H1 (cell line): Measurements from ENCODE around the gene WFDC10A. TPM values are rescaled to one million over a fixed set of nuclear protein-coding genes. Genes with fewer than 3 reads are reported as not detected.

Experiments used
- CTCF ChIA-PET: fragments of 300-600 bp; sonication (Branson Sonifier 250); formaldehyde crosslinking; loops from one replicate; lab custom pipeline; 2021; ENCODE audit not compliant: partially characterized antibody; lab: Charles Lee
- POLR2A ChIA-PET: fragments of 300-600 bp; sonication (Branson Sonifier 250); formaldehyde crosslinking; loops from one replicate; lab custom pipeline; 2021; ENCODE audit warnings: inconsistent platforms; ENCODE audit not compliant: partially characterized antibody; lab: Charles Lee
- DNase-seq, 2 experiments: peaks; one replicate each; pipeline versions ENCODE4 v3.0.0 to v3.0.0-alpha.2; 2010 to 2022; ENCODE audit warnings: low spot score in 2 of 2, low read depth in 1 of 2, mixed read lengths in 1 of 2
- FAIRE-seq: peaks from 2 replicates; lab custom pipeline; 2011; peaks lifted over from hg19 to GRCh38; lab: Jason Lieb, UNC
- H2AFZ ChIP-seq: 2 replicates; pipeline ENCODE4 v1.8.1; 2012; ENCODE audit warnings: low read length, inconsistent platforms
- H2AK5ac ChIP-seq: 2 replicates; pipeline ENCODE4 v1.6.1; 2013; ENCODE audit warnings: low read depth, low read length
- H2BK120ac ChIP-seq: replicated peaks from 2 replicates; pipeline ENCODE3; 2013; ENCODE audit warnings: low read depth, low read length, inconsistent platforms
- H2BK12ac ChIP-seq: 2 replicates; pipeline ENCODE4 v1.6.1; 2013; ENCODE audit warnings: low read depth, low read length
- H2BK15ac ChIP-seq: 2 replicates; pipeline ENCODE4 v1.6.1; 2013; ENCODE audit warnings: low read length
- H2BK20ac ChIP-seq: 2 replicates; pipeline ENCODE4 v1.6.1; 2013; ENCODE audit warnings: low read length
- H2BK5ac ChIP-seq: 2 replicates; pipeline ENCODE4 v1.6.1; 2013; ENCODE audit warnings: low read depth, low read length
- H3K14ac ChIP-seq: 2 replicates; pipeline ENCODE4 v1.6.1; 2013; ENCODE audit warnings: inconsistent platforms; ENCODE audit not compliant: insufficient read length
- H3K18ac ChIP-seq: 2 replicates; pipeline ENCODE4 v1.6.1; 2013; ENCODE audit warnings: low read length; ENCODE audit errors: extremely low read depth
- H3K23ac ChIP-seq: 2 replicates; pipeline ENCODE4 v1.6.1; 2013; ENCODE audit warnings: inconsistent platforms; ENCODE audit not compliant: insufficient read length
- H3K23me2 ChIP-seq: 2 replicates; pipeline ENCODE4 v1.6.1; 2013; ENCODE audit warnings: low read depth, low read length
- H3K27ac ChIP-seq: 2 replicates; pipeline ENCODE4 v1.6.1; 2011; ENCODE audit warnings: low read depth, low read length, inconsistent platforms
- H3K27me3 ChIP-seq, 4 experiments: replicated peaks in 1 of 4; 1 replicate in 1 of 4; 2 replicates in 3 of 4; pipeline versions ENCODE4 v1.6.1 to v1.8.1; 2011 to 2013; ENCODE audit warnings: low read length in 3 of 4, mild to moderate bottlenecking in 3 of 4, inconsistent platforms in 2 of 4, mixed read lengths in 2 of 4, moderate library complexity in 1 of 4; ENCODE audit not compliant: control insufficient read depth in 3 of 4, insufficient read depth in 3 of 4; ENCODE audit errors: extremely low read depth in 1 of 4
- H3K36me3 ChIP-seq, 4 experiments: 2 replicates each; pipeline versions ENCODE4 v1.6.1 to v1.8.1; 2011 to 2013; ENCODE audit warnings: mild to moderate bottlenecking in 4 of 4, low read length in 3 of 4, moderate library complexity in 2 of 4, control low read depth in 1 of 4, inconsistent platforms in 1 of 4; ENCODE audit not compliant: insufficient read depth in 4 of 4, control insufficient read depth in 2 of 4
- H3K4ac ChIP-seq: replicated peaks from 2 replicates; pipeline ENCODE3; 2013; ENCODE audit warnings: low read length, low read depth, mixed read lengths, inconsistent platforms; ENCODE audit not compliant: insufficient read length
- H3K4me1 ChIP-seq, 4 experiments: replicated peaks in 1 of 4; 1 replicate in 1 of 4; 2 replicates in 3 of 4; pipeline versions ENCODE4 v1.6.1 to v1.8.1; 2011 to 2013; ENCODE audit warnings: low read length in 3 of 4, inconsistent platforms in 2 of 4, mixed read lengths in 1 of 4; ENCODE audit not compliant: insufficient read depth in 4 of 4, control insufficient read depth in 3 of 4
- H3K4me2 ChIP-seq, 2 experiments: 2 replicates each; pipeline versions ENCODE4 v1.6.1 to v1.8.1; 2011 to 2013; ENCODE audit warnings: low read depth in 2 of 2, low read length in 2 of 2, control low read depth in 1 of 2, inconsistent platforms in 1 of 2, mild to moderate bottlenecking in 1 of 2; ENCODE audit not compliant: insufficient read depth in 1 of 2
- H3K4me3 ChIP-seq, 4 experiments: fragments of 200-600, 300-600 bp in 1 of 4; sonication (generic), shearing (Covaris generic), sonication (Bioruptor Twin) in 1 of 4; 2 replicates each; pipeline versions ENCODE4 v1.5.1 to v1.8.1; 2011 to 2016; ENCODE audit warnings: low read length in 4 of 4, low read depth in 3 of 4, control low read depth in 2 of 4, inconsistent platforms in 2 of 4, mild to moderate bottlenecking in 2 of 4, mixed read lengths in 1 of 4, moderate library complexity in 1 of 4; ENCODE audit not compliant: insufficient read depth in 2 of 4; ENCODE audit errors: extremely low read depth in 1 of 4
- H3K56ac ChIP-seq: replicated peaks from 2 replicates; pipeline ENCODE3; 2013; ENCODE audit warnings: low read depth, mild to moderate bottlenecking, mixed read lengths, low read length, inconsistent platforms; ENCODE audit not compliant: insufficient read length
- H3K79me1 ChIP-seq: 2 replicates; pipeline ENCODE4 v1.6.1; 2013; ENCODE audit warnings: low read depth, low read length, control low read depth
- H3K79me2 ChIP-seq, 2 experiments: 2 replicates each; pipeline versions ENCODE4 v1.6.1 to v1.8.1; 2012 to 2013; ENCODE audit warnings: low read length in 2 of 2, mild to moderate bottlenecking in 2 of 2, inconsistent platforms in 1 of 2; ENCODE audit not compliant: insufficient read depth in 2 of 2, control insufficient read depth in 1 of 2
- H3K9ac ChIP-seq, 4 experiments: replicated peaks in 1 of 4; 1 replicate in 1 of 4; 2 replicates in 3 of 4; pipeline versions ENCODE4 v1.6.1 to v1.8.1; 2011 to 2013; ENCODE audit warnings: low read depth in 3 of 4, low read length in 3 of 4, control low read depth in 2 of 4, mild to moderate bottlenecking in 2 of 4, moderate library complexity in 2 of 4, inconsistent platforms in 1 of 4; ENCODE audit errors: extremely low read depth in 1 of 4
- H3K9me3 ChIP-seq, 2 experiments: 2 replicates each; pipeline versions ENCODE4 v1.6.1 to v1.8.1; 2012 to 2013; ENCODE audit warnings: mild to moderate bottlenecking in 2 of 2, moderate library complexity in 2 of 2, control low read depth in 1 of 2, inconsistent platforms in 1 of 2, low read depth in 1 of 2, low read length in 1 of 2, mixed read lengths in 1 of 2; ENCODE audit not compliant: insufficient read depth in 2 of 2
- H4K20me1 ChIP-seq, 2 experiments: replicated peaks in 1 of 2; 2 replicates each; pipeline versions ENCODE3 to v1.8.1; 2011 to 2013; ENCODE audit warnings: inconsistent platforms in 2 of 2, low read length in 2 of 2, mild to moderate bottlenecking in 1 of 2; ENCODE audit not compliant: insufficient read depth in 2 of 2, control insufficient read depth in 1 of 2
- H4K5ac ChIP-seq: 2 replicates; pipeline ENCODE4 v1.6.1; 2013; ENCODE audit warnings: low read length, low read depth, mixed read lengths, inconsistent platforms; ENCODE audit not compliant: insufficient read length
- H4K8ac ChIP-seq: 2 replicates; pipeline ENCODE4 v1.8.0; 2013; ENCODE audit warnings: mild to moderate bottlenecking, moderate library complexity, low read length, inconsistent platforms; ENCODE audit not compliant: insufficient read depth; ENCODE audit errors: extremely low read depth
- H4K91ac ChIP-seq: replicated peaks from 2 replicates; pipeline ENCODE3; 2013; ENCODE audit warnings: low read length, mixed read lengths, inconsistent platforms; ENCODE audit not compliant: insufficient read length
- JUND ChIP-seq: IDR thresholded peaks from 2 replicates; pipeline ENCODE4 v1.6.1; 2011; ENCODE audit warnings: mild to moderate bottlenecking, improper control_type of control experiment, low read length
- SIX5 ChIP-seq: IDR thresholded peaks from 2 replicates; pipeline ENCODE4 v1.6.1; 2011; ENCODE audit warnings: mild to moderate bottlenecking, low read depth, low read length
- WGBS, 2 experiments: shearing (Covaris generic) in 1 of 2; methylation state at CpG; one replicate each; pipeline versions ENCODE4 v1.1.6 to v1.1.7; 2013 to 2015; ENCODE audit warnings: low lambda C conversion rate in 2 of 2, mixed read lengths in 2 of 2, inconsistent platforms in 1 of 2, low coverage in 1 of 2, missing lambda C conversion rate in 1 of 2; ENCODE audit not compliant: insufficient replicate concordance in 2 of 2, insufficient coverage in 1 of 2, insufficient read length in 1 of 2; ENCODE audit errors: extremely low coverage in 1 of 2, missing lambda C conversion rate in 1 of 2; 5-methylcytosine and 5-hydroxymethylcytosine counted together
- polyA plus RNA-seq, 7 experiments: library from polyadenylated mRNA; depleted of rRNA in 3 of 7; stranded (reverse) in 5 of 7; unstranded in 2 of 7; fragments of >200 nt in 5 of 7; fragments of 200-250 nt in 2 of 7; gene quantifications; 1 replicate in 5 of 7; 2 replicates in 1 of 7; 4 replicates in 1 of 7; pipeline versions ENCODE4 v1.2.1 to v1.2.3, GENCODE V29; 2011 to 2013; ENCODE audit warnings: missing spikeins in 2 of 7, mixed read lengths in 2 of 7
- total RNA-seq: library from RNA; stranded (reverse); fragmentation: NEBNext Ultra II Directional; extraction: Animal tissue kit (Norgen Biotek cat#: 25700); gene quantifications from 2 replicates; pipeline ENCODE4 v1.2.1, GENCODE V29; 2021

The WFDC10A gene
- total and polyA plus RNA-seq, 2 of the 8 experiments (the other 6 are each of a cell fraction or from before 2014, with no cell fraction given) = not detected

DNA sequence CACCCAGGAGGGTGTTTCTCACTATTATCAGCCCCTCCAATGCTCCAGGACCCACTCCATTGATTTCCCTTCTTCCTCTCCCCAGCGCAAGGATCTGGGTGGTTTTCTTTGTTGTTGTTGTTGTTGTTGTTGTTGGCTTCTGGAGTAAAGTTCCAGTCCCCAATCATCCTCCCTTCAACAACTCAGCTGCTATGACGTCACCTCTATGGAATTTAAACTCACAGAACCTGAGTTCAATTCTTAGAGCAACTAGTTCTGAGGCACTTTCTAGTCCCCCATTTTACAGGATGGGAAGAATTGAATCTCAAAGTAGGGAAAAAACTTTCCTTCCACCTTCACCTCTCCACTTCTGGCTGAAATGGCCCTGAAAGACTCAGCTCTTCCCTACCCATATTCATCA is 40.7 kb upstream of the WFDC10A start:
- FAIRE-seq = peak; percentile 52
- CTCF ChIA-PET = interaction anchor here (0.6 to 1.9 kb wide), 4 partner anchors 9 to 244 kb away, joined by 3 to 17 read pairs (median 3); partner anchors contain the start of gene WFDC8

More for the DNA sequence above, 40.7 kb upstream of the WFDC10A start:
- Histone ChIP-seq H3K23ac (no peak overlapping the region), H3K4ac (no peak overlapping the region), H3K36me3 (no peaks in the 10 kb centered on the region), H2BK15ac (no peak overlapping the region), H2AFZ (no peak overlapping the region), H3K56ac (no peak overlapping the region), H4K8ac (no peak overlapping the region), H2AK5ac (no peak overlapping the region), H3K4me1 (no peaks in the 10 kb centered on the region), H3K79me2 (no peaks in the 10 kb centered on the region), H3K9me3 (no peaks in the 10 kb centered on the region), H2BK20ac (peak overlapping the region; percentile 11; the same call in 1 of the 2 replicates), H3K9ac (no peak overlapping the region), H3K23me2 (no peaks in the 10 kb centered on the region), H2BK5ac (no peak overlapping the region), H3K27ac (no peak overlapping the region), H2BK12ac (no peak overlapping the region), H3K14ac (no peak overlapping the region), H3K4me2 (no peak overlapping the region), H4K5ac (no peak overlapping the region), H3K18ac (no peak overlapping the region), H3K4me3 (no peak overlapping the region), H3K27me3 (no peaks in the 10 kb centered on the region), H4K91ac (no peak overlapping the region), H2BK120ac (no peak overlapping the region), H3K79me1 (no peaks in the 10 kb centered on the region), H4K20me1 (no peaks in the 10 kb centered on the region)
- TF ChIP-seq SIX5 = no peak
- TF ChIP-seq JUND = peak; percentile 61; the same call in 1 of the 2 replicates
- DNase-seq = no peak
- WGBS, 2 experiments = 88% methylated on average over 2 of the region's 2 CpGs; no CpG with 5 or more reads in 1 of the 2 experiments
- POLR2A ChIA-PET = interaction anchor here (1.1 kb wide), 1 partner anchor 183 kb away, joined by 3 read pairs; no protein-coding TSS in a partner anchor
